H4 (cell line): ENCODE data around the gene ADA. TPM values are rescaled to one million over a fixed set of nuclear protein-coding genes. Genes with fewer than 3 reads are reported as not detected.
"Not testable (repeated sequence)": the region's sequence is repeated elsewhere in the genome, so short reads cannot be mapped to it uniquely, and the experiment has no call there.

Experiments used
- DNase-seq: peaks from one replicate; pipeline ENCODE4 v3.0.0-alpha.2; 2015; ENCODE audit warnings: low spot score
- total RNA-seq: library from RNA; depleted of rRNA; stranded (reverse); fragments of >200 nt; shearing (Covaris generic); gene quantifications from 2 replicates; pipeline ENCODE4 v1.2.3, GENCODE V29; 2014; rRNA removed

Gene ADA
- total RNA-seq, result 7.9 and 11.3 TPM in 2 replicates

GRCh38 chr20:44651684-44652423, at the start of gene ADA:
TSS of gene ADA (minus strand) at chr20:44651699. CDS start at chr20:44651607, 92 bp downstream.
- DNase-seq, result no peak

- DNase-seq, result no peak
Observed at GRCh38 chr20:44700306-44700705, 48.8 kb upstream of the ADA start.

DNA sequence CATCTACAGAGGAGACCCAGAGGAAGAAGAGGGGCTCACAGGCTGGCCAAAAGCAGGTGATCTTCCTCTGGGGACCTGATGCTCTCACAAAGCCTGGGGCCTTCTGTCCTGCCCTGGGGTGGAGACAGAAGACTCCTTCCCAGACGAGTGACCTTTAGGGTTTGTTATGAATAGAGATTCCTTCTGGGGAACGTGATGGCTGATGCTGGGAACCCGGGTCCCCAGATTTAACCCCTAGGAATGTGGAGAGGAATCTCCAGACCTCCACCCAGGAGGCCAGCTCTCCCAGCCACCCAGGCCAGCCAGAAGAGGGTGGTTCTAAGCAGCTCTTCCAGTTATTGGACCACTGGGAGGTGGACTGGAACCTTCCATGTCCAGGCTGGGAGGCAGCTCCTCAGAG, 46.9 kb upstream of the ADA start:
- DNase-seq, result no peak

GRCh38 chr20:44697041-44697440, 45.5 kb upstream of the ADA start:
- not testable (repeated sequence) for DNase-seq

DNA sequence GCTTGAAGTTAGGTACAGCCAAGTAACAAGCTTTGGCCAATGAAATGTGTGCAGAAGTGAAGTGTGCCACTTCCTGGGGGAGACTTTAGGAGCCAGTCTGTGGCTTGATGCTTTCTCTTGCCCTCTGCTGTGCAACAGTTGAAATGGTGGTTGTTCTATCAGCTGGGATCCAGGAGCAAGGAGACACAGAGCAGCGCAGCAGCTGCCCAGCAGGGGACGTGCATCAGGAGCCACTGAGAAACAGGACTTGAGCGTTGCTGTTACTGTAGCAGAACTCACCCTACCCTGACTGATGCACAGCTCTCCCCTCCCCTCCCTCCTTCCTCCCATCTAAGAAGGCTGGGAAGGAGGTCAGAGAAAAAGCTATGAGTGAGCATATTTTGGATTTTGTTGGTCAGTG, 44.8 kb upstream of the ADA start:
- no peak for DNase-seq

DNA sequence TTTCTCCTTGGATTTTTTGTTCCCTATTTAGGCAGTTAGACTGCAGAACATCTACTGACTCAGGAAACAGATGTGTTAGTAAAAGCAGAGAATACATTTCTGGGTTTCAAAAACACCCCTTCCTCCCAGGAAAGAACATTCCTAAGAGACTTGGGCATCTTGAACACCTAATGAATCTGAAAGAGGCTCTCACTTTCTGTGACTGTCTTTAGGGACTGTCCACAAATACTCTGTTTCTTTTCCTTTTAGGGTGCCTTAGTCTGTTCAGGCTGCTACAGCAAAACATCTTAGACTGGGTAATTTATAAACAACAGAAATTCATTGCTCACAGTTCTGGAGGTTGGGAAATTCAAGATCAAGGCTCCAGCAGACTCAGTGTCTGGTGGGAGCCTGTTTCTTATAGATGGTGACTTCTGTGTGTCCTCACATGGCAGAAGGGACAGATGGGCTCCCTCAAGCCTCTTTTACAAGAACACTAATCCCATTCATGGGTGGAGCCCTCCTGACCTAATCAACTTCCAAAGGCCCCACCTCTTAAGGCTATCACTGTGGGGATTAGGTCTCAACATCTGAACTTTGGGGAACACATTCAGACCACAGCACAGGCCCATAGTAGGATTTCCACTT, 44.3 kb upstream of the ADA start:
- no peak for DNase-seq

DNA sequence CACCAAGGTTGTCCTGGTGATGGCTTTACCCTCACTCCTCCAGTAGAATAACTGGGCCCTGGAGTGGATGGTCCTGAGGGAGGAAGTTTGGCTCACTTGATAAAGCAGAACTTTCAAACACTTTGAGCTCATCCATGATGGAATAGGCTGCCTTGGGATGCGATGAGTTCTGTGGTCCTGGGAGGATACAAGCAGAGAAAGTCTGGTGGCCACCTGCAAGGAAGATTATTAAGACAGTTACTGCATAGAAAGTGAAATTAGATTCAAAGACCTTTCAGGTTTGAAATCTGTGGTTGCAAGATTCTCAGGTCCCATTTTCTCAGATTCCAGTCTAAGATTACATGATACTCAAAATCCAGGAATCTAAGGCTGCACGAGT, 43.8 kb upstream of the ADA start:
- DNase-seq, result no peak

GRCh38 chr20:44694159-44694558, 42.7 kb upstream of the ADA start:
- no peak for DNase-seq

GRCh38 chr20:44693627-44694026, 42.1 kb upstream of the ADA start:
- no peak for DNase-seq

GRCh38 chr20:44692932-44693480, 41.5 kb upstream of the ADA start:
- peak; percentile 84 for DNase-seq

DNA sequence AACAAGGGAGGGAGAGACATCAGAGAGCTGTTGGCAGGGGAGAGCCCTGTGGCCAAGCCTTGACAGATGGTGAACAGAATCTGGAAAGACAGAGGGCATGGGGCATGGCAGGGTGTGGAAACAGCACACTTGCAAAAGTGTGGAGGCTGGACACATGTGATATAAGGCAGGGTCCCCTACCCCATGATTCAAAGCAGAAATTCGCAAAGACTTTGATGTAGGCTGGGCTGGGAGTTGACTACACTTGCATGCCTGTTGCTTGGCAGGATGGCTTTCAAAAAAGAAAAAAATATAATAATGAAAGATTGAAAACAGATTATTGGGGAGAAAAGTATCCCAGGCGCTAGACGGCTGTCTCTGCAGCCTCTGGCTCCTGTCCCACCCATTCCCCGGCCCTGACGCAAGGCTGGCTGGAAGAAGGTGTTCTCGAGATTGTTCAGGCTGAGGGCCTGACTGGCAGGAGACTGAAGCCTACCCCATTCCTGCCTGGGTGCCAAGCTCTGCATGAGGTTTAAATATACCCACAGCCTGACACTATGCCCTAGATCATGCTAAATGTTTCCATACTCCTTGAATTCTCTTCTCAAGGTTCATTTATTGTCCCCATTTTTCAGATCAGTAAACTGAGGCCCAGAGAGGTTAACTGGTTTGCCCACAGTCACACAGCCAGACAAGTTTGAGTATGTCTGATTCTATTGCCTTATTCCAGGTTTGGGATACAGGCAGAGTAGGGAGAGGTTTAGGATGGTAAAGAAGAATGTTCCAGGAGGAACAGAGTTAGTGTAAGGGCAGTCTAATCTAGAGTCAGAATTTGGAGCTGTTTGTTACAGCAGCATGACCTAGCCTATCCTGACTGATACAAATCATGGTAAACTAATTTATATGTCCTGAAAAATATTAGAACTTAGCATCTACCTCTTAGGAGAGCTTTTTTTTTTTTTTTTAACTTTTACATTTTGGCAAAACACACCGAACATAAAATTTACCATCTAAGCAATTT, 40.2 kb upstream of the ADA start:
- no peak for DNase-seq

DNA sequence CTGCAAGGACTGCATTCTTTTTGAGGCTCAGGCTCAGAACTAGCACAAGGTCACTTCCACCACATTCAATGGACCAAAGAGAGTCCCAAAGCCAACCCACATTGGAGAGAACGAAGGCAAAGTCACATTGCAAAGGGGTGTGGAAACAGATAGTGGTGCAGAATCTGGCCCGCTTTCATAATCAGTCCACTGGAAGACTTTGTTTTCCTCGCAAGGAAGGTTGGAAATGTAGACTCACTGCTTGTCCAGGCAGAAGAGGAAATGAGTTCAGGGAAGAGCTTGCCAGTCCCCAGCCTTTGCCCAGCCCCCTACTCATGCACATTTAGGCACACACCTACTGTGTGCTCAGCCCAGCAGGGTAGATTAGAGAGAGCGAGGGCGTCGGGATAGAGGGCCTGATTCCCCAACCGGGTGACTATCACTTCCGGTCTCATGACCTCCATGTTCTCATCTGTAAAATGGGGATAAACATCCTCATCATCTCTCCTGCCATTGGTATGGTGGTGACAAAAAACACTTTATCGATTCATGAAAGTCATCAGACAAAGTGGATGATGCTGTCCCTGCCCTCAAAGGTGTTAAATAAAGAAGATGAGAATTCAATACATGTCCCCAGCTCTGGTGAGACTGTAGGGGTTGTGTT, 39.4 kb upstream of the ADA start:
- DNase-seq, result no peak

GRCh38 chr20:44689809-44690208, 38.3 kb upstream of the ADA start:
- DNase-seq, result no peak

DNA sequence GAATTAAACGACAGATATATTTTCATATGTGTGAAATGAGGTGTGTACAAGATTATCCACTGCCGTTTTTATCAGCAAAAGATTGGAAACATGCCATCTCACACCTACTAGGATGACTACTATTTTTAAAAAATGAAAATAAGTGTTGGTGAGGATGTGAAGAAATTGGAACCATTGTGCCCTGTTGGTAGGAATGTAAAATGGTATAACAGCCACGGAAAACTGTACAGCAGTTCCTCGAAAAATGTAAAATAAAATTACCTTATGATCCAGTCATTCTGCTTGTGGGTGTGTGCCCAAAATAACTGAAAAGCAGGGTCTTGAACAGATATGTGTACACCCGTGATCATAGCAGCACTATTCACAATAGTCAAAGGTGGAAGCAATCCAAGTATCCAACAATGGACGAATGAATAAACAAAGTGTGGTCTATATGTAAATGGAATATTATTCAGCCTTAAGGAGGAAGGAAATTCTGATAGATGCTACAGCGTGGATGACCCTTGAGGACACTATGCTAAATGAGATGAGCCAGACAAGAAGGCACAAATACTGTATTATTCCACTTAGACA, 36.6 kb upstream of the ADA start:
- no peak for DNase-seq

DNA sequence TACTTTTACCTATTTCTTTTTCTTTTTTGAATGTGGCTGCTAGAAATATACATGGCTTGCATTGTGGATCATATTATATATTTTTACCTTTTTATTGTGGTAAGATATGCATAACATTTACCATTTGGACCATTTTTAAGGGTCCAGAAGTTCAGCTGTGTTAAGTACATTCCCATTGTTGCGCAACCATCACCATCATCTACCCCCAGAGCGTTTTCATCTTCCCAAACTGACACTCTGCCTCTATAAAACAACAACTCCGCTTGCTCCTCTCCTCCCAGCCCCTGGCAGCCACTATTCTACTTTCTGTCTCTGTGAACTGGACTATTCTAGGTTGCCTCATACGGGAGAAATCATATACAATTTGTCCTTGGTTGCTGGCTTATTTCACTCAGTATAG, 35.4 kb upstream of the ADA start:
- DNase-seq, result no peak

DNA sequence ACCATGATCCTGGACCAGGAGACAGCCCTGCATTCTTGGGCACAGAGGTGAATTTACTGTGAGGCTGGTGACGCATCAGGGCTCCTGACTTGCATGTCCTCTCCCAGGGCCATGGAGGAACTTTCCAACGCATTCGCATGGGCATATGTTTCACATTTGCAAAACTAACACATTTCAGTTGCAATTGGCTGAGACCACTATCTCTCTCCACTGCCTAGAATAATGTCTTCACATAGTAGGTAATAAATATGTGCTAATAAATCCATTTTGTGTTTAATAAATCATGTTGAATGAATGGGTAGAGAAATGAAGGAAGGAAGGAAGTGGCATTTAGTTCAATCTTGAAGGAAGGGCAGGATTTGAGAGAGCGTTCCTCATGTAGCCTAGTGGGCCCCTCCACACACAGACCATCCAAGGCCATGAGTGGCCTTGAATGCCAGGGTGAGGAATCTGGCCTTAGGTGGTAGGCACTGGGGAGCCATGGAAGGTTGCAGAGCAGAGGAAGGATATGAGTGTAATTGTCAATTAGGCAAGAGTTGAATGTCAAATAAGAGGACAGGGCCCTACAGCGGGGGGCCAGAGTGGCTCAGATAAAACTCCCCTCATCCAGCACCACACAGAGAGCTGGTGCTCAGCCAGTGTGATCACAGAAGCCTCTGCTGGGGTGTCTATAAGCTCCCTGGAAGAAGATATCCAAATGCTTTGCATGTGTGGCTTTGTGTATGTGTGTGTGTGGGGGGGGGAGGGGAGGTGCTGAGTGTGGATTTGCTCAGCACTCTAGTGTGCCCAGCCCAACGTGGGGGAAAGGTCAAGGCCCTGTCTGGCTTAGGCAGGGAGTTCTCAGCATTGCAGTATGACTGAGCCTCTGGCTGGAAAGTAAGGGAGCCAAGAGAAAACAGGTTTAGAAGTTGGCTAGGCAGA, 32.8 kb upstream of the ADA start:
- DNase-seq, result no peak

DNA sequence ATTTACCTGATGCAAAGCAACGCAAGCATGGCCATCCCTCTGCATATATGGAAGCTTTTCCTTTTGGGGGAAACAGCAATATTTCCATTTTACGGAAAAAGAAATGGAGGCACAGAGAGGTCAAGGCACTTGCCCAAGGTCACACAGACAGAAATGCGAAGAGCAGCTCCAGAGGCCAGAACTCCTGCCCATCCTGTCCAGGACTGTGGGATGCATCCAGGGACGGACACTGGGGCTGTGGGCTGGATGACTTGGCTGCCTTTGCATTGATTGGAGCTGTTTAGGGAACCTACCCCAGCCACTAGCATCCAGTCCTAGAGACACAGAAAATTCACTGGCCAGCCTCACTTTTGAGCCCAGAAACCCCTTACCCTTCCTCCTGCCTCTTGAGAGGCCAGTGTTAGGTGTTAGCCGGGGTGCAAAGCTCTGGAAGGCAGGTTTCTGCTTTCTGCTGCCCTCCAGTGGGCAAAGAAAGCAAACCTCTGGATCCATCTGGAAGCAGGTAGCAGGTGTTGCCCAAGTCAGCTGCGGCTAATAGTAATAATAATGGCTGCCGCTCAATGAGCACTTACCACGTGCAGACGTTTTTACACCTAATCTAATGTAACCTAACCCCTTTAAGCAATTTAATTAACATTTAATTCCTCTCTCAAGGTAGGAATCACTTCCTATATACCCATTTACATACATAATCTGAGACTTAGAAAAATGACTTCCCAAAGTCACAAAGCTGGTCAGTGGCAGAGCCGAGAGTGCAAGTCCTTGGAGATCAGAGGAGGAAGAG, 32.0 kb upstream of the ADA start:
- no peak for DNase-seq

DNA sequence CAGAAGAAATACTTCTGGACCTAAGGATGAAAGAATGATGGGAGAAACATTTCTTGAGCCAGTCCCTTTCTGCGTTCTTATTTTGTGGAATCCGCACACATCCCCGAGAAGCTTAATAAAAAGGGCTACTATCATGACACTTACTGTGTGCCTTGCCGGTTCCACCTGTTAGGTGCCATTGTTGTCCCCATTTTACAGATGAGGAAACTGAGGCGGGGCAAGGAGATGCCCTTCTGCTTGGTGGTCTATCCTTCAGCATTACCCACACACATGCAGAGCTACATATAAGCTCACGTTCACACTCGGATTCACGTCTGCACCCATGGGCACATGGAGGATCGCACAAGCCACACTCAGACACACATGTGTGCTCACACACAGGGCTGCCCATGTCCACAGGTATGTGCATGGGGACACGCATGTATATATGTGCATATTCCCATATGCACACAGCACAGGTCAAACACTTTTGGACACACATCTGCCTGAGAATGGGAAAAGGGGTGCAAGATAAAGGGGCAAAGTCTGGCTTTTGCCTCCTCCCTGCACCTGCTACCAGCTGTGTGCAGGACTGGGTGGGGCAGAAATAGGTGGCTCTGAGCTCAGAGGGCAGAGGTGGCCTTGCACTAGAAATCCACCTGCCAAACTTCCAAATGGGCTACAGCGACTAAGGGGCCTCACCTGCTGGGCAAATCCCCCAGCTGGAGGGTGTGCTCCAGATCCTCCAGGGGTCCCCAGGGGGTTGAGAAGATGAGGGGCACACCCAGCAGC, 30.5 kb upstream of the ADA start:
- DNase-seq, result no peak
